ENCODE data around the gene MYD88.
"Not testable (repeated sequence)": the region's sequence is repeated elsewhere in the genome, so short reads cannot be mapped to it uniquely, and the experiment has no call there.

Gene MYD88

DNA sequence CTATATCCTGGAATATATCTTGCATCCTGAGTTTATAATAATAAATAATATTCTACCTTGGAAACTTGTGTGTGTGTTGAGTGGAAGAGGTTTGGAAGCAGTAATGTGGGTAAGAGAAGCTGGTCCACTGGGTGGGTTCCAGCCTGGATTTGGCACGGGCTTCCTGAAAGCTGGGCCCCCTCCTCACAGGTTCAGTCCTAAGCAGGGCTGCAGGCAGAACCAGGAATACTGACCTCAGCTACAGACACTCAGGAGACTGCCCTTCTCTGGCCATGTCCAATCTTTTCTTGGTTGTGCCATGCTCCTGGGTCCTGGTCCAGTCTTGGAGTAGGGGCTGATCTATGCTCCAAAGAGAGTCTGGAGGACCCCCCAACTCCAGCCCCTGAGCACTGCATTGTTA lies 4.5 kb downstream of the MYD88 start:
- no peak for DNase-seq (ENCODE audit: low read depth)

DNA sequence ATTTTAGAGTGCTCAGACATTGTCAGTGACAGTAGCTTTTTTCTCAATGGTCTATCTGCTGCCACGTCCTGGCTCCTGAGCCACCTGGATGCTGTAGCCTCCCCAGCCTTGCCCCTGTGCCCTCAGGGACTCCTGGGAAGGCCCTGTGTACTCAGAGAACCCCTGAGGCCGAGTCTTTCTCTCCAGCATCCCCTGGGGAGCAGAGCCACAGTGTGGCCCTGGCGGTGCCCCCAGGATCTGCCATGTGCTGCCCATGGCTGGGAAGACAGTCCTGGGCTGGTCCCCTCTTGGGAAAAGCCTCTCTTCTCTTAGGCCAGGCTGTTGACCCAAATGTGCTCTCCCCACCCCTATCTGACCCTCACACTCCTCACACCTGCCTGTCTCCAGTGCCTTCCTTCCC lies 5.0 kb downstream of the MYD88 start:
- no peak for DNase-seq (ENCODE audit: low read depth)

DNA sequence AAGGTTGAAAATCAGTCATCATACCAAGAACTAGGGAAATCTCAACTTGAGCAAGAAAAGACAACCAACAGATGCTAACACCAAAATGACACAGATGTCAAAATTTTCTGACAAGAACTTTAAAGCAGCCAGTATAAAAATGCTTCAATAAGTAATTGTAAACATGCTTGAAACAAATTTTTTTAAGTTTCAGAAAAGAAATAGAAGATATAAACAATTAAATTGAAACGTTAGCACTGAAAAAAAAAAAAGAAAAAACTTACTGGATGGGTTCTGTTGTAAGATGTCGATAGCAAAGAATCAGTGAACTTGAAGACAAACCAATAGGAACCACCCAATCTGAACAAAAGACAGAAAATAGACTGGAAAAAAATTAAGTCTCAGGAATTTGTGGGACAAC lies 8.0 kb downstream of the MYD88 start:
- no peak for DNase-seq (ENCODE audit: low read depth)

- DNase-seq (ENCODE audit: low read depth): no peak
Measured at GRCh38 chr3:38147421-38147820, 9.0 kb downstream of the MYD88 start.

- no peak for DNase-seq (ENCODE audit: low read depth)
Measured at GRCh38 chr3:38148311-38148882, 9.9 kb downstream of the MYD88 start.

DNA sequence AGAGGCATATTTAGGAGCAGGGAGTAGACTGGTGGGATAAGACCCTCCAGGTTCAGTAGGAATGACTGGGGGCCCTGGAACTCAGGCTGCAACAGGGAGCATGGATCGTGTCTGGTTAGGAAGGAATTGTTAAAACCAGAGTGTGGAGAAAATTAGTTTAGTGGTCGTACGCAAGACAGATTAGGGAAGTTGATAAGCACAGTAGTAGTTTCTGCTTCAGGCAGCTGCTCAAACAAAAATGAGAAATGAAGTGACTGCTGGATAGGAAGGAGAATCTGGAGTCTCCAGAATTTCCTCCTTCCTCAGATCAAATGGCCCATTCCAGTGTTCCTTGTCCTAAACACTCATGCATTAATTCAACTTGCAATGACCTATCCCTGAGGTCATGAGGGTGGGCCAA lies 11.2 kb downstream of the MYD88 start:
- DNase-seq (ENCODE audit: low read depth): no peak

DNA sequence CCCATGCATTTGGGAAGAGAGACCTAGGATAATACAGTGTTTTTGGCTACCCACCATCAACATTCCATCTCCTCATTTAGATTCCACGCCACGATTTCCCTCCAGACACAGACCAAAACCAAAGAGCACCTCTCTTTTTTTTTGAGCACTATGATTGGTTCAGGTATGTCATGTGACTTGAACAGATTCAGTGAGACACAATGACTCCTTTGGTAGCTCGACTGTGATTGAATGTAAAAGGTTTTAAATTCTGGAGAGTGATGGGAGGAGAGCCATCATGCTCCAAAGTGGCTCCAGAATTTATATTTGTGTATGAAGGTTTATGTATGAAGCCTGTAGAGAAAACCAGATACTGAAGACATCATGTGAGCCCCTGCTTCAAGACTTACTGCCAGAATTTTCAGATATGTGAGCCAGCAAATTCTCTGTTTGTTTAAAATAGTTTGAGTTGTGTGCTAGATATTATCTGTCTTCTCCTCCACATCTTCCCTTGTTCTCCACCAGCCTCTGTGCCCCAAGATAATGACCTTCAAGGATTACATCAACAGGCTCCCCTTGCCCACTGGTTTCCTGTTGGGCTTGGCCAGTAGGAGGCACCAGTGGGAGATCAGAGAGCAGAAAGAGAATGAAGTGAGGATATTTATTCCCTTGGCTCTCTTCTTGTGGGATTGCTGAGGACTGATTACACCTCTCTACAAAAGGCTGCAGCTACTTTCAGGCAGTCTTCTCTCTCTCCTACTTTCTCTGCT lies 12.5 kb downstream of the MYD88 start:
- no peak for DNase-seq (ENCODE audit: low read depth)

- DNase-seq (ENCODE audit: low read depth): no peak
Measured at GRCh38 chr3:38151667-38152265, 13.3 kb downstream of the MYD88 start.

GRCh38 chr3:38152609-38153008 lies 14.1 kb downstream of the MYD88 start:
- no peak for DNase-seq (ENCODE audit: low read depth)

DNA sequence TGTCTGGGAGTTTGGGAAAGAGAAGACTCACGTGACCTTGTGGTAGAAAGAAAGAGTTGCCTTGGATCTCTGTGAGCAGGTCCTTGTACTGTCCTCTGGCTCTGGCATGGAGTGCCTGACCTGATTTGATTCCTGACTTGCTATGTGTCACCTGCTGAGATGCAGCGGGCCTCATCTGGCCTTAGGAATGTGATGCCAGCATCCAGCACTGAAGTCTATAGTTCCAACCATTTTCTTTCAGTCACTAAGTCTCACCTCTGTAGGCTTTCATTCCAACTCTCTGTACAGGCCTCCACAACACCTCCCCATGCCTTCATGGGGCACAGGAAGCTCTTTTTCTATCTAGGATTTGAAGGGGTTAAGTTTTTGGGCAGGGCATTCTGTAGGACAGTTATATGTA lies 14.8 kb downstream of the MYD88 start:
- DNase-seq (ENCODE audit: low read depth): no peak

GRCh38 chr3:38154033-38154494 lies 15.6 kb downstream of the MYD88 start:
- no peak for DNase-seq (ENCODE audit: low read depth)

GRCh38 chr3:38154625-38155255 lies 16.3 kb downstream of the MYD88 start:
- no peak for DNase-seq (ENCODE audit: low read depth)

DNA sequence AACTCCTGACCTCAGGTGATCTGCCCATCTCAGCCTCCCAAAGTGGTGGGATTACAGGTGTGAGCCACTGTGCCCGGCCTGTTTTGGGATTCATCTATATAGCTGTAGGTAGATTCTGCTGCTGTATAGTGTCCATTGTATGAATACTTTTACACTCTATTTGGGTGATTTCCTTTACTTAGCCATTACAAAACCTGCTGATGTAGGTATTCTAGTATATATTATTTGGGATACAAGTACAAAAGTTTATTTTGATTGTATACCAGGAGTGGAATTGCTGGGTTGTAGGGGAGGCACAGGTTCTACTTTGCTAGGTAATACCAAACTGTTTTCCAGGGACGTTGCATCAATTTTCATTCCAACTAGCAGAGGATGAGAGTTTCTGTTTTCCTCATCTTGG lies 17.4 kb downstream of the MYD88 start:
- no peak for DNase-seq (ENCODE audit: low read depth)

DNA sequence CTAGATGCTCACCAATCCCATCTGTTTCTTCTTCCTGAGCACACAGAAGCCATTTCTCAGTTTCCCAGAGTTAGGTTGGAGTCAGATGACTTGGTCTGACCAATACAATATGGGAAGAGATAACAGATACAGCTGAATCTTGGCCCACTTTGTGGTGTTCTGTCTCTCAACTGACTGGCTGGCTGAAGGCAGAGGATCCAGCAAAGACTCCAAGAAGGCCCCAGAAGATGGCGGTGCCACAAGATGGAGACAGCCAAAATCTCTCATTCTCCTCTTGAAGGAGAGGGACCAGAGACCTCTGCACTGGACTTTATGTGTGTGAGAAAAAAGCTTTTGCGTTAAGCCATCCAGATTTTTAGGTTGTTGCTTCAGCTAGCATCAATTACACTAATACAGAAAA lies 18.7 kb downstream of the MYD88 start:
- DNase-seq (ENCODE audit: low read depth): no peak

- DNase-seq (ENCODE audit: low read depth): no peak
Measured at GRCh38 chr3:38157595-38157994, 19.1 kb downstream of the MYD88 start.

GRCh38 chr3:38158472-38158871 lies 20.0 kb downstream of the MYD88 start:
- DNase-seq (ENCODE audit: low read depth): no peak

DNA sequence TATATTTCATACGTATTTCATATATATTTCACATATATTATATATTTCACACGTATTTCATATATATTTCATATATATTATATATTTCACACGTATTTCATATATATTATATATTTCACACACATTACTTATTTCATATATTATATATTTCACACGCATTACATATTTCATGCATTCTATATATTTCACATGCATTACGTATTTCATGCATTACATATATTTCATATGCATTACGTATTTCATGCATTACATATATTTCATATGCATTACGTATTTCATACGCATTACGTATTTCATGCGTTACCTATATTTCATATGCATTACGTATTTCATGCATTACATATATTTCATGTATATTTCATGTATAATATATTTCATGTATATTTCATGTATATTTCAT lies 22.2 kb downstream of the MYD88 start:
- not testable (repeated sequence) for DNase-seq (ENCODE audit: low read depth)

GRCh38 chr3:38163117-38163840 lies 24.8 kb downstream of the MYD88 start:
- DNase-seq (ENCODE audit: low read depth): no peak

DNA sequence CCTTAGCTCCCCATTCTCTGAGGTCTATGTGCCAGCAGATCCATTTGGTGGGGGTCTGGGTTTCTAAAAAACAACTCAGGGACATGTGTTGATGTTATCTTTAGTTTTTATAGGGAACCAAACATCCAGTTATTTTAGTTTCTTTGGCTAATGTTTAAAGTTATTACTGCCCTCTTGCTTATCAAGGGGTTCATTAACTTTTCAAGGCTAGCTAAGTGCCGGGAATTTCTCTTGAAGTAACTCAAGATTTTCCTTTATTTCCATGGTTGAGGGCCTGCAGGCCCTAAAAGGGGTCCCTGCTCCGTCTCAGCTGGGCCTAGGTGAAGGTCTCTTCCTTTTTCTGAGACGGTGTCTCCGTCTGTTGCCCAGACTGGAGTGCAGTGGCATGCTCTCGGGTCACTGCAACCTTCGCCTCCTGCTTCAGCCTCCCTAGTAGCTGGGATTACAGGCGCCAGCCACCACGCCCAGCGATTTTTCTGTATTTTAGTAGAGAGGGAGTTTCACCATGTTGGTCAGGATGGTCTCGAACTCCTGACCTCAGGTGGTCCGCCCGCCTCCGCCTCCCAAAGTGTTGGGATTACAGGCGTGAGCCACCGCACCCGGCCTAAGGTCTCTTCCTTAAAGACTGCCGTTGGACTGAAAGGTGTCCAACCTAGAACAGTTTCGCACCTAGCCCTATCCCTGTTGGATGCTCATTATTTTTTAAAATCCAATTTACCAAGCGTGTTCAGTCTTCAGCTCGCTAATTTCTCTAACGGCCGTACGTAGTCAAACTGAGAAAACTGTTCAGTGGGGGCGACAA lies 25.6 kb downstream of the MYD88 start:
- DNase-seq (ENCODE audit: low read depth): no peak

GRCh38 chr3:38164643-38164951 lies 26.1 kb downstream of the MYD88 start:
- DNase-seq (ENCODE audit: low read depth): no peak

DNA sequence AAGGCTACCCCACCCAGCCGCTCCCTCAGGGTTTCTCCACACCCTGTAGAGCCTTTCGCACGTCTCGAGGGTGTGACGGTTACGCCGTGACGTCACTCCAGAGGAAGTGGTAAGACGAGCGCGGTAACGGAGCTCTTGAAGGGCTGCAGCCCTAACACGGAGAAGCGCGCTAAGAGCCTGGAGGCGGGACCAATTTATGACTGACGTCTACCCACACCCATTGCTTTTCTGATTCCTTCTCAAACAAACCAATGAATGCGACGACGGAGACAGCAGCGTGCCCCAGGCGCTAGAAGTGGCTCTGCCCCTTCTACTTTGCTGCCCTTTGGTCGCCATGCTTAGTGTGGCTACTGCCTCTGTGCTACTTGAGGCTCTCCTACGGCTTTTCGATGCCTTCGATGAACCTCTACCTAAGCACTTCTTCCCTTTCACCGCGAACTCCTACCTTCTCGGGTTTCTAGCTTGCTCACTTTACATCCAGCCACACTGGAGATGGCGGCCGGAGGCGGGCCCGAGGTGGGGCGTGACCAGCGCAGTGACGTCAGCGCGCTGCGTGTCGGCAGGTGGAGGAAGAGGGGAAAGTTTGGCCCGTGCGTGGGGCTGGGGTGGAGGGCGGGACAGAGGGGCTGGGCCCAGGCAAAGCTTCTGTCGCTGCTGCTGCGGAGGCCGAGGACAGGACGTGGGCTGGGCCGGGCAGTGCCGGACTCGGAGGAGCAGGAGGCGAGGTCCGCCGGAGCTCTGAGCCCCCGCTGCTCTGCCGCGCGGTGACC lies 26.7 kb downstream of the MYD88 start, which contains the start of gene OXSR1:
Gene OXSR1 (plus strand): TSS at position 586 of the 770 bp plus-strand sequence. CDS start 340 bp downstream, outside the sequence.
- peak; percentile 92 for DNase-seq (ENCODE audit: low read depth)

Measured in activated T-helper 9 cell treated with anti-CD3 and anti-CD28 coated beads, Interleukin-2, amount 50 U/mL, for 16 hours (primary cell).